GM12873 (cell line): ENCODE data around the gene EIF5.

Source experiments
- CTCF ChIP-seq: IDR thresholded peaks from 2 replicates; pipeline ENCODE4 v1.5.1; 2012; ENCODE audit warnings: low read depth, mild to moderate bottlenecking, moderate library complexity, low read length, control low read depth; ENCODE audit not compliant: insufficient read depth; ENCODE audit errors: missing control alignments

EIF5 gene

GRCh38 chr14:103332143-103332919 lies 1.7 kb upstream of the EIF5 start:
- TF ChIP-seq CTCF, result no peak

GRCh38 chr14:103334644-103335622 lies 896 bp downstream of the EIF5 start:
- TF ChIP-seq CTCF, result no peak

GRCh38 chr14:103336191-103336590 lies 2.2 kb downstream of the EIF5 start:
- TF ChIP-seq CTCF, result no peak

- no peak for TF ChIP-seq CTCF
Observed at GRCh38 chr14:103337794-103338193, 3.8 kb downstream of the EIF5 start.

GRCh38 chr14:103339561-103339960 lies 5.5 kb downstream of the EIF5 start:
- TF ChIP-seq CTCF, result no peak

GRCh38 chr14:103340480-103341212 lies 6.6 kb downstream of the EIF5 start:
- no peak for TF ChIP-seq CTCF
